HCEC 1CT (cell line): ENCODE results near the gene P2RX5.

Source experiments
- DNase-seq: peaks from one replicate; pipeline ENCODE4 v3.0.0-alpha.2; 2017

Gene P2RX5

DNA sequence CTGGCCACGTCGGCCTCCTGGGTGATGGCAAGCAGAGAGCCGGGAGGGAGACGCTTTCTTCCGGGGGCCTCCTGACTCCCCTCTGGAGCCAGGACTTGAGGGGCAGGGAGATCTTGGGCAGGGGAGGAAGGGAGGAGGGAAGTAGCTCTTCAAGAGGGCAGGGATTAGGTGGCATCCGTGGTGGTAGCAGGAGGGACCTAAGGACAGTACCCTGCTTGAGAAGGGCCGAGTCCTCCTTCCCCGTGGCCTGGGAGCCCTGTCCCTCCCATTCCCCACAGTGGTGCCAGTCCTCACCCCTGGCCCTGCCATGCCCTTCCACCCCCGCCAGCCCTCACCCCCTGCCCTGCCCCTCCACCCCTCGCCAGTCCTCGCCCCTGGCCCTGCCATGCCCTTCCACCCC is 40.2 kb downstream of the P2RX5 start:
- DNase-seq = no peak

DNA sequence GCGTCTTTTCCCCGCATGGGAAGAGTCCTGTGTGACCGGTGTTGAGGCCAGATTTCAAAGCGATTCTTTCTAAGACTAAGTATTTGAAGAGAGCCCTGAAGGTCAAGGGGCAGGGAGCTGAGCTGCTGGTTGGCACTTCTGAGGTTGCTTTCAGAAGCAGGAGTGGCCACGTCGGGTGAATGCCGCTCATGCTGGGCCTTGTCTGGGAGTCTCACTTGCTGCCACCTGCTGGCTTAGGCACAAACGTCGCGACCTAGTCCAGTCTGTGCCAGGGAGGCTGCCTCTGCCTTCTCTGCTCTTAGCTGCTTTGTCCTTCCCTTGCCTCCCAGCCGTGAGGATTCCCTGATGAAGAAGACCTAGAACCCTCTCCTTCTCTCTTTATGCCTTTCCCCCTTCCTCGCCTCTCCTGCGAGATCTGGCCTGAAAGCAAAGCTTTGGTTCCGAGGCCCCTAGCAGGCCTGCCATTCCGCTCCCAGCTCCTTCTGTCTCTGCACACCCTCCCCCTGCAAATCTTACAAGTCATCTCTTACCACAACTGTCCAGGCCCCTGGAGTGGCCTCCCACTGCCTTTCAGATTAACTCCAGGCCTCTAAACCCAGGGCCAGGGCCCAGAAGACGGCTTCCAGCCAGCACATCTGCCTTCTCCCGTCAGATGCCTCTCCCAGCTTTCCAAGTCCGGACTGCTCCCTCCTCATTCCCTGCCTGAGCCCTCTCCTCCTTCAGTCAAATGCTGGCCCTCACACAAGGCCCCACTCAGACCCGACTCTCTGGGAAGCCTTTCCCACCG is 48.0 kb downstream of the P2RX5 start:
- DNase-seq = peak; percentile 47

DNA sequence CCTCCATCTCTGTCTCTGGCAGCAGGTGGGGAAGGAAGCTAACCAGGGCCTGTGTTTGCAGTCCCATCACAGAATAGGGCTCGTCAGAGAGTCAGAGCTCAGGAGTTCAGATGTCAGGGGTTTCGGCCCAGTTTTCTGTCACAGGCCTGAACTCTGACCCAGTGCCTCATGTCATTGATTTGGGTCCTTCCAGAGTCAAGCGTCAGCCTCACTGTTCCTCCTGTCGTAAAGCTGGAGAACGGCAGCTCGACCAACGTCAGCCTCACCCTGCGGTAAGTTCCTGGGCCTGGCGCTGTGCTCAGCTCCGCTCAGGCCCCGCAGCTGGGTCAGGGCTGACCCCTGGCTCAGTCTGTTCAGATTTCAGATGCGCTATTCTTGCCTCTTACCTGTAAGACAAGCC is 48.7 kb downstream of the P2RX5 start:
- DNase-seq = no peak

DNA sequence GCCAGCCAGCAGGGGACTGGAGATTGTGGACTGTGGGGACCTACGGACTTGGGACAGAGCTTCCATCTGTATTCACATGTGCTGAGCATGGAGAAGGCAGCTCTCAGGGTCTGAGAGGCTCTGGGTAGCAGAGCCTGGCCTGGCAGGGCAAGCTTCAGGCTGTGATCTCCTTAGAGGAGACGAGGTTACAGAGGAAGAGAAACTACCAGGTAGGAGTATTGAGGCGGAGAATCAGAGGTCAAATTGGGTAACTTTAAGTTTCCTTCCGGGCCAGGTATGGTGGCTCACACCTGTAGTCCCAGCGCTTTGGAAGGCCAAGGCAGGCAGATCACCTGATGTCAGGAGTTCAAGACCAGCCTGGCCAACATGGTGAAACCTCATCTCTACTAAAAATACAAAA is 50.6 kb downstream of the P2RX5 start:
- no peak for DNase-seq

DNA sequence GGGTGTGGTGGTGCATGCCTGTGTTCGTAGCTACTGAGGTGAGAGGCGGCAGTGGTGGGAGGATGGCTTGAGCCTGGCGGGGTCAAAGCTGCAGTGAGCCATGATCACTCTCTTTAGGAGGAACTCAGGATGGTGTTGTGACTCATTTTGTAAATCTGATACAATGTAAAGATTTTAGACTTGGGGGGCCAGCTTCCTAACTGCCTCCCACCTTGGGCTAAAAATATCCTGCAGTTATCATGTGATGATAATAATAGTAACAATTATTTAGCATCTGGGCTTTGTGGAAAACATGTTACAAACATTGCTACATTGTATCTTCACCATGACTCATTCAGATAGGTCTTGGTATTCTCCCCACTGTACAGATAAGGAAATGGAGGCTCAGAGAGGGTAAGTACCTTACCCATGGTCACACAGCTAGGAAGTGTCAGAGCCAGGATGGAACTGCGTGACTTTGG is 52.0 kb downstream of the P2RX5 start:
- DNase-seq = no peak

DNA sequence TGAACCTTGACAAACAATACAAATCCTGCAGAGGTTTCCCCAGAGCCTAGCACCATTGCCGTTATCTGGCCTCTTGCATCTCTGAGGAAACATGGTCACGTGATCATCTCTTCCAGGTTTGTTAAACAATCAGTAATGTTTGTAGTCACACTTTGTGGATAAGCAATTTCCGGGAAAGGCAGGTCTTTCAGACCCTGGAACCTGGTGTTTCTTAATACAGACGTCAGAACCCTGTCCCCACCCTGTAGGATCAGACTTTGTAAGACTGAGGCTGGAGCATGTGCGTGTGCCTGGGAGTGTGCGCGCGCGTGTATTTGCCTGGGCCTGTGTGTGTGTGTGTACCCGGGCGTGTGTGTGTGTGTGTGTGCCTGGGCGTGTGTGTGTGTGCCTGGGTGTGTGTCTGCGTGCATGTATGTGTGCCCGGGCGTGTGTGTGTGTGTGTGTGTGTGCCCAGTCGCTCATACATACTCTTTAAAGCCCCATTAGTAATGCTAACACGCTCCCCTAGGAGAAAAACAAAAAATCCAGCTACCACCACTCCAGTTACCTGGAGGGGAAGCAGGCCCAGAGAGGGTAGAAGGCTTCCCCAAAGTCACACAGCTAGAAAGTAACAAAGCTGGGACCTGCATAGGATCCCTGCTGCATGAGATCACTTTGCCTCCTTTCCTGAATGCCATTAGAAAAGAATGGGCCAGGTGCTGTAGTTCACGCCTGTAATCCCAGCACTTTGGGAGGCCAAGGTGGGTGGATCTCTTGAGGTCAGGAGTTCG is 54.1 kb downstream of the P2RX5 start:
- DNase-seq = no peak

DNA sequence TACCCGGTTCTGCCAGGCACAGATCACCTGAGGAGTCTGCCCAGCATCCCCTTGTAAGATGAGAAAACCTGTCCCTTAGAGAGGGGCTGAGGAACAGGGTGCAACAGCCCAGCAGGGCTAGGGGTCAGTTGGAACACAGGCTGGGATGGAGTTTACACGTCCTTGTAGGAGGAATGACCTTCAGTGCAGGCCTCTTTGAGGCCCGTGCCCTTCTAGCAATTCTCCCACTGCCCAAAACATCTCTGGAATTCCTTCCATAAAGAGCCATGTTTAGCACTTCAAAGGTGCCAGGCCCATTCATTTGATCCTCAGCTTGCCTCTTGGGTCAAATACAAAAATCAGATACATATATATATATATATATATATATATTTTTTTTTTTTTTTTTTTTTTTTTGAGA is 54.9 kb downstream of the P2RX5 start:
- no peak for DNase-seq

DNA sequence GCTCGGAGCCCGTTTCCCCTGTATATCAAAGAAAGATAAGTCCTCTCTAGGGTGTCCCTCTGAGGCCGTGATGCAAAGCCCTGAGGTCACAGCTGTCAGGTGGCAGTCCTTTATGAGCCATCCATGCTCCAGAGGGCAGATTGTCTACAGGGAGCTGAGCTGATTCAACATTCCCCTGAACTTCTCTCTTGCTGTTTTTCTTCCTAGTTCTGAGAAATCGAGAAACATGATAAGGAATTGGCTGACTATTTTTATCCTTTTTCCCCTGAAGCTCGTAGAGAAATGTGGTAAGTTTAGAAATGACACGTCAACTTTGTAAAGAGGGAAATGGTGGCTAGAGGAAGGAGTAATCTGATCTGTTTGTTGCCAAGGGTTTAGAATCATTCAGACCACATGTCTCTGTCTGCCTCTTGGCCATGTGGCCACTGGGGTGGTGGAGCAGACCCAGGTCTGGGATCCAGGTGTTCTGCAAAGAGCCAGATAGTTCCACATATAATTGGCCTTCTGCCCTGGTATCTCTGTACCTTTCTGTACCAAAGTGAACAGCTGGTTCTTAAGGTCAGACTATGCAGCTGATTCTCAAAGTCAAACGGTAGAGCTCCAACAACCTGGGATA is 55.9 kb downstream of the P2RX5 start:
- DNase-seq = no peak

DNA sequence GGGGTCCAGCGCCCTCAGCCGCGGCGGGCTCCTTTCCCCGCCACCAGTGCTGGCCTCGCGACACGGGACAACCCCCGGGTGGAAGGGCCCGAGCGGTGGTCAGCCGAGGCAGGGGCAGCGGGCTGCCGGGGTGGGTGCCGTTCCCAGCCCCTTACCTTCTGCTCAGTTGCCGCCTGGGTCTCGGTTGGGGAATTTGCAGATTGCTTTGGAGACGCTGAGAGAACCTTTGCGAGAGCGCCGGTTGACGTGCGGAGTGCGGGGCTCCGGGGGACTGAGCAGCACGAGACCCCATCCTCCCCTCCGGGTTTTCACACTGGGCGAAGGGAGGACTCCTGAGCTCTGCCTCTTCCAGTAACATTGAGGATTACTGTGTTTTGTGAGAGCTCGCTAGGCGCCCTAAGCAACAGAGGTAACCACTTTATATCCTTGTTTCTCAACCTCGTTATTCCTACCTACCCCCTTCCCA is 59.0 kb downstream of the P2RX5 start:
- no peak for DNase-seq

DNA sequence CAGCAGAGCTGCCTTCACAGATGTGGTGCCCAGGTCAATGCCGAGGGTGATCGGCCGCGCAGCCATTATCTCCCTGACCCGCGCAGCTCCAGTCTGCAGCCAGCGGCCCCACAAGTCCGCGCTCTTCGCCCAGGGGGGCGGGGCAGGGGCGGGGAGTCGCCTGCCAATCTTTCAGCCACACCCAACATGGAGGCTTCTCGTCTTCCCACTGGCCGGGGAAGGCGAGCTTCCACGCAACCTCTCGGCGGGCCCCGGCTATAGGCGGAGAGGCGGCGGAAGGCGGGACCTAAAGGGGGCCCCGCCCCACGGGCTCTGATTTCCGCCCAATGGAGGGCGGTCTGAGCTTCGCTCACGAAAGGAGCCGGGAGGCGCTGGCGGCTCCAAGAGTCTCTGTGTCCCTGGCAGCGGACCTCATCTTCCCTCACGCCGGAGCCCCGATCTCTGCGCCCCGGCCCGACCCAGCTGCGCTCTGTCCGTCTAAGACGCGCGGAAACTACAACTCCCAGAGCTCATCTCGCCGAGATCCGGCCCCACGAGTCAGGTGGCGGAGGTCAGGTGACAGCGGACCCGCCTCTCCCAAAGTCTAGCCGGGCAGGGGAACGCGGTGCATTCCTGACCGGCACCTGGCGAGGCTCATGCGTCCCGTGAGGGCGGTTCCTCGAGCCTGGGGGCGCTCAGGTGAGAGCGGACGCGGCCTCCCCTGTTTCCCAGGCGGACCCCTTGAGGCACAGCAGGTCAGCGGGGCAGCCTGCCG is 59.6 kb downstream of the P2RX5 start, which contains the start of the genes CTNS and SHPK:
TSS of gene CTNS (plus strand) at position 607 of the 754 bp plus-strand sequence. CDS start 3,447 bp downstream, outside the sequence.
TSS of gene SHPK (minus strand) at position 97 of the 754 bp plus-strand sequence. CDS start at position 66, 31 bp downstream.
- peak; percentile 98 for DNase-seq

DNA sequence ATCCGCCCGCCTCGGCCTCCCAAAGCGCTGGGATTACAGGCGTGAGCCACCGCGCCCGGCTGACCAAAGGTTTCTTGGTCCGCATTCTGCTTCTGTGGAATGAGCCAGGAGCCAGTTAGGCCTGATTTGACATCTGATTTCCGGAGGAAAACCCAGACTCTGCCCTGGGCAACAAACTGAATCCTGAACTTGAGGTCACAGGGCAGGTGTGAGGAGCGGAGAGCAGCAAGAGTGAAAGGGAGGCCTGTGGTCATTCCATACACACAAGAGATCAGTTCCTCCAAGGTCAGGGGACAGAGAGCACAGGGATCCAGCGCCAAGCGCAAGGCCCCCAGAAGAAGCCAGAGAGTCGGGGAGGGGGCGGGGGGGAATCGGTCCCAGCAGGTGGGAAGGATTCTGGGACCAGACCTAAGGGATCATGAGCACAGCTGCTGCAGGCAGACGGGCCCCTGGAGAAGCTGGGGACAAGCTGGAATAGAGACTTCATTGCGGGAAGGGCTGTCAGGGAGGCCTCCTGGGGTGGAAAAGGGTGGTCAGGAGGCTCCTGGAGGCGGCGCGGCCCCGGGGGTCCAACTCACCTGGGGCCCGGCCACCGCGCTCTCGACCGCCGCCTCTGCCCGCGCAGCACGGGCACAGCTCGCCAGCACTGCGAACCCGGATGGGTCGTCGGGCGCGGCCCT is 60.3 kb downstream of the P2RX5 start:
- no peak for DNase-seq

DNA sequence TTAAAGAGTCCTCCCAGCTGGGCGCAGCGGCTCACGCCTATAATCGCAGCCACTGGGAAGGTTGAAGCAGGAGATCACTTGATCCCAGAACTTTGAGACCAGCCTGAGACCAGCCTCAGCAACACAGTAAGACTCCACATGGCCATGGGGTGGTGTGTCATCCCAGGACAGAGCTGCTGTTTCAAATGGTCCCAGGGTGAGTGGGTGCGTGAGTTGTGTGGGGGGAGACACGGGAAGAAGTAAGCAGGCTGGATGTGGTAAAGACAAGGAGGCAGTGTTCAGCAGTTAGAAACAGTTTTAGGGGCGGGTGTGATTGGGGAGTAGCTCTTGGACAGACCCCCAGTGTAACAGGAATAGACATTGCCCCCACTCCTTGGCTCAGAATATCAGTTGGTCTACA is 63.7 kb downstream of the P2RX5 start:
- no peak for DNase-seq

DNA sequence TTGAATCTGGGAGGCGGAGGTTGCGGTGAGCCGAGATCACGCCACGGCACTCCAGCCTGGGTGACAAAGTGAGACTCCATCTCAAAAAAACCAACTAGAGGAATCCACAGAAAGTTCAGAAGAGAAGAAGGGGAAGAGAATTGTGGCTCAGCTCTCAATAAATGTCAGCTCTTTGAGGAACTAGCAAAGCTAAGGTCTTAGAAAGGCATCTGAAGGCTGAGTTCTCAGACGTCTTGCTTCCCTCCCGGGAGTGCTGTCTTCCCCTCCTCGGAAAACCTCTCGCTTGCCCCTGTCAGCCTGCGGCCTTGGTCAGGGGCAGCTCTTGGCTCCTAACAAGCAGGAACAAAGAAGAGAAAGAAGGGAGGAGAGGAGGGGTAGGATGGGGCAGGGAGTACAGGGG is 65.2 kb downstream of the P2RX5 start:
- no peak for DNase-seq

DNA sequence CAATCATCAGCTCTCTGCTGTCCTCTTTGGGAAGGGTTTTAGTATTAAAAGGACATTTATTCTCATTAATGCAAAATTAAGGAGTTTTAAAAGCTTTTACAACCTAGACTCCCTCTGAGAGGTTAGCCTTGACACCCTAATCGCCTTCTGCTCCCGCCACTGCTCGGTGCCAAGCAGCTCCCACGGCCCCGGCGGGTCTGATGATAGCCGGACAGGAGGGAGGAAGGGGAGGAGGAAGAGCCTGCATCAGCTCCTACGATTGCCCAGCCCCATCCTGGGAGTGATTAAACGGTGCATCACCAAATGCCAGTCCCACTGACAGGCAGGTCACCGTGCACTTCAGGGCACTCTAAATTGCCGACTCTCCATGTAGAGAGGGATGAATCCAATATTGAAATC is 68.2 kb downstream of the P2RX5 start:
- no peak for DNase-seq

DNA sequence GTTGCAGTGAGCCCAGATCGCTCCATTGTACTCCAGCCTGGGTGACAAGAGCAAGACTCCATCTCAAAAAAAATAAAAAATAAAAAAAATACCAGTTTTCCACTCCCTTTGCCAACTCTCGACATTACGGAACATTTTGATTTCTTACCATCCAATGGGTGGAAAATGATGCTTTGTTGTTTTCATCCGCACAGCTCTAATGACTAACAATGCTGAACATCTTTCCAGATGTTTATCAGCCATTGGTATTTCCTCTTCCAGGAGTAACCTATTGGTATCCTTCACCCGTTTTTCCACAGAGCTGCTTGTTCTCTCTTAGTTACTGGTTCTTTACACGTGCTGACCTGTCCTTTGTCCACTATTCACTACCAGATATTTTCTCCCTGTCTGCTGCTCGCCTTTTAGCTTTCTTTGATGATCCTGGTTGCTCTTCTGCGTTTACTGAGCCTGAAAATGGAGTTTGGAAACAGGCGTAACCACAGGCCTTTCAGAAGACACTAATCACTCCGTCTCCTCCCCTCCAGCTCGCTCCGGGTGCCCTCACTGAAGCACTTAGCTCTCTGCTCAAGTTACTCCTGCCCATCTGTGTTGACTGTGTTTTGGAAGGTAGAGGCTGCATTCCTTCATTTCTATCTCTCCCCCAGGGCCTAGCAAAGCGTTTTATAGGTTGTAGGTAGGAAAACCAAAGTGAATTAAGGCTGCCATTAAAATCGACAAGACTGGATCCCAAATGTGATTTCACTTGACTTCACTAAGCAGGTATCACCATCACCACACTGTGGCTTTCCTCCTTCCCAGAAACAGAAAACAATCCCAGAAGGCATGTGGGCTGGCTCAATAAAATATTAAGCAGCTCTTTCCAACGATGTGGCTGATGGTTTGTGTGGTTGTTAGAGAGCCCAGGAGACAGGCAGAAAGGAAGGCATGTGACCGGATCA is 68.9 kb downstream of the P2RX5 start:
- no peak for DNase-seq
